ENCODE data around the gene GPT2. TPM values are rescaled to one million over a fixed set of nuclear protein-coding genes. Genes with fewer than 3 reads are reported as not detected.

Gene GPT2
- 13.3 and 13.4 TPM in 2 replicates for total RNA-seq

GRCh38 chr16:46883690-46884512, at the start of gene GPT2:
TSS of gene GPT2 (plus strand) at chr16:46884362. CDS start at chr16:46884716, 354 bp downstream.

GRCh38 chr16:46973207-46973995, 89.2 kb downstream of the GPT2 start, which contains the start of gene DNAJA2:
TSS of gene DNAJA2 (minus strand) at chr16:46973674. CDS start at chr16:46973572, 102 bp downstream.

Small RNA genes within 50 kb of the gene (small RNA-seq; reads per million reads assigned to genes)
- not detected for gene AC007225.2

Other genes with a start within 250 kb of the GPT2 start
- 159 and 166 TPM in 2 replicates for gene VPS35, start 195.2 kb upstream of the GPT2 start, total RNA-seq
- 5.2 and 6.3 TPM in 2 replicates for gene ORC6, start 194.7 kb upstream of the GPT2 start, total RNA-seq
- gene MYLK3, start 136.0 kb upstream of the GPT2 start, total RNA-seq, result 0.39 and 0.54 TPM in 2 replicates
- gene C16orf87, start 53.2 kb upstream of the GPT2 start, total RNA-seq, result 6.8 and 8.6 TPM in 2 replicates
- 87.8 and 89.1 TPM in 2 replicates for gene DNAJA2, start 89.3 kb downstream of the GPT2 start, total RNA-seq